GM10248 (cell line): Measurements from ENCODE around the gene TMEM243.
"Not testable (repeated sequence)": the region's sequence is repeated elsewhere in the genome, so short reads cannot be mapped to it uniquely, and the experiment has no call there.

Experiments used
- CTCF ChIA-PET: fragments of 300-600 bp; sonication (Branson Sonifier 250); formaldehyde crosslinking; extraction: SDS; loops from one replicate; lab custom pipeline; 2021; ENCODE audit warnings: antibody characterized with exemption; lab: Yijun Ruan, JAX
- POLR2A ChIA-PET: fragments of 350-650 bp; sonication (Branson Sonifier 250); formaldehyde crosslinking; extraction: SDS; loops from one replicate; lab custom pipeline; 2020; ENCODE audit warnings: antibody characterized with exemption; lab: Yijun Ruan, JAX
- DNase-seq: peaks from one replicate; pipeline ENCODE4 v3.0.0; 2012; ENCODE audit errors: extremely low spot score
- CTCF ChIP-seq: IDR thresholded peaks from 2 replicates; pipeline ENCODE4 v1.5.1; 2012; ENCODE audit warnings: mild to moderate bottlenecking, low read depth; ENCODE audit errors: extremely low read depth, missing control alignments, control extremely low read depth

TMEM243 gene

GRCh38 chr7:87213811-87214210 is 5.7 kb downstream of the TMEM243 start:
- DNase-seq: no peak
- ChIA-PET POLR2A (interaction anchor here (0.5 kb wide), 1 partner anchor 721 kb away, joined by 4 read pairs; no protein-coding TSS in a partner anchor), CTCF (interaction anchor here (0.9 to 4.5 kb wide), 9 partner anchors 8 to 154 kb away, joined by 3 to 27 read pairs (median 4); partner anchors contain the start of genes DMTF1 and ELAPOR2)
- TF ChIP-seq CTCF: no peak

DNA sequence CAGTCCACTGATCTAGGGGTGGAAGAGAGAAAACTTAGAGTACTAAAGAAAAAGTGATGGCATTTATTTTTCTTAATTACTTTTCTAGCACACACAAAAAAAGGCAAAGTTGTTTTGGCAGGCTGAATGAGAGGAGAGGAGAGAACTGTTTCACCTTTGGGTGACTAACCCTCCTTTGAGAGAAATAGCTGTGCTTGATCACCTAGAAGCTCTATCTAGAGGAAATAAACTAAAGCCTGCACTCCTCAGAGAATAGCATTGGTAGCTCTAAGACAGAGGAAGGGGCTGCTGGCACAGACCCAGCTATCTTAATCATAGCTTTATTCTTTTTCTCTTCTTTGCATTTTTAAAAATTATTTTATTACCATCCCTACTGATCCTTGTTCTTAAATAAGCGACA is 6.3 kb downstream of the TMEM243 start:
- no peak for TF ChIP-seq CTCF
- DNase-seq: no peak
- CTCF ChIA-PET: interaction anchor here (0.9 to 4.5 kb wide), 9 partner anchors 8 to 154 kb away, joined by 3 to 27 read pairs (median 5); partner anchors contain the start of genes DMTF1 and ELAPOR2
- POLR2A ChIA-PET: interaction anchor here (0.8 to 1.4 kb wide), 2 partner anchors 42 to 61 kb away, joined by 3 to 6 read pairs; partner anchors contain the start of gene DMTF1

GRCh38 chr7:87212498-87212897 is 7.0 kb downstream of the TMEM243 start:
- no peak for TF ChIP-seq CTCF
- CTCF ChIA-PET: interaction anchor here (1.0 to 4.5 kb wide), 7 partner anchors 9 to 296 kb away, joined by 3 to 27 read pairs (median 6); partner anchors contain the start of gene DMTF1
- no peak for DNase-seq
- POLR2A ChIA-PET: interaction anchor here (0.7 to 1.4 kb wide), 3 partner anchors 15 to 60 kb away, joined by 3 to 6 read pairs (median 3); partner anchors contain the start of gene DMTF1

- no peak for DNase-seq
- ChIA-PET CTCF (interaction anchor here (0.9 to 4.5 kb wide), 3 partner anchors 7 to 58 kb away, joined by 3 to 27 read pairs (median 3); partner anchors contain the start of gene DMTF1), POLR2A (interaction anchor here (0.6 to 0.7 kb wide), 2 partner anchors 46 to 294 kb away, joined by 3 to 5 read pairs; no protein-coding TSS in a partner anchor)
- no peak for TF ChIP-seq CTCF
Measured at GRCh38 chr7:87210506-87210905, 9.0 kb downstream of the TMEM243 start.

DNA sequence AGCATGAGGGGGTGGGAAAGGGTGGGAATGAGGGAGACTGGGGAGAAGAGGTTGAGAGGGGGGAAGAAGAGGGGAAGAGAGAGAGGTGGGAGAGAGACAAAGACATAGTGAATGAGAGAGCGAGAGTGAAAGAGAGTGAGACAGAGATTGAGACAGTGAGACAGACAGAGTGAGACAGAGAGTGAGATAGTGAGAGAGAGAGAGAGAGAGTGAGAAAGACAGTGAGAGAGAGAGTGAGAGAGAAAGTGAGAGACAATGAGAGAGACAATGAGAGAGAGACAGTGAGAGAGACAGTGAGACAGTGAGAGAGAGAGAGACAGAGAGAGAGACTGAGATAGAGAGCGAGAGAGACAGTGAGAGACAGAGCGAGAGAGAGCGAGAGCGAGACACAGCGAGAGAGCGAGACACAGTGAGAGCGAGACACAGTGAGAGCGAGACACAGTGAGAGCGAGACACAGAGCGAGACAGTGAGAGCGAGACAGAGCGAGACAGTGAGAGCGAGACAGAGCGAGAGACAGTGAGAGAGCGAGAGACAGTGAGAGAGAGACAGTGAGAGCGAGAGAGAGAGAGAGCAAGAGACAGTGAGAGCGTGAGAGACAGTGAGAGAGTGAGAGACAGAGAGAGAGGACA is 10.1 kb downstream of the TMEM243 start:
- no peak for TF ChIP-seq CTCF
- CTCF ChIA-PET: interaction anchor here (1.2 to 1.6 kb wide), 2 partner anchors 17 to 22 kb away, joined by 3 to 4 read pairs; no protein-coding TSS in a partner anchor
- DNase-seq: no peak
- POLR2A ChIA-PET: no interaction called here

GRCh38 chr7:87206361-87206760 is 13.2 kb downstream of the TMEM243 start:
- no peak for DNase-seq
- ChIA-PET CTCF (no interaction called here), POLR2A (no interaction called here)
- no peak for TF ChIP-seq CTCF

DNA sequence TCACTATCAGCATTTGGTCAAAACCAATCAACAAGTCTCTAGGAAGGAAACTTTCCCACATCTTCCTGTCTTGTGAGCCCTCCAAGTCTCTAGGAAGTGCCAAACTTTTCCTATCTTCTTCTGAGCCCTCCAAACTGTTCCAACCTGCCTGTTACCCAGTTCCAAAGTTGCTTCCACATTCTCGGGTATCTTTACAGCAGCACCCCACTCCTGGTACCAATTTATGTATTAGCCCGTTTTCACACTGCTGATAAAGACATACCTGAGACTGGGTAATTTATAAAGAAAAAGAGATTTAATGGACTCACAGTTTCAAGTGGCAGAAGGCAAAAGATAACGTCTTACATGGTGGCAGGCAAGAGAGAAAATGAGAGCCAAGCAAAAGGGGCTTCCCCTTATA is 13.8 kb downstream of the TMEM243 start:
- POLR2A ChIA-PET: not testable (repeated sequence)

More for the DNA sequence above, 13.8 kb downstream of the TMEM243 start:
- not testable (repeated sequence) for DNase-seq
- CTCF ChIA-PET: interaction anchor here (4.7 kb wide), 1 partner anchor 6 kb away, joined by 27 read pairs; no protein-coding TSS in a partner anchor
